GM23338 (cell line): ENCODE data around the gene PSMD3.

Experiments
- CREB1 ChIP-seq: fragments of 250-450 bp; sonication (Bioruptor Pico); IDR thresholded peaks from 2 replicates; pipeline ENCODE4 v1.5.0; 2020; ENCODE audit warnings: low read depth, mild to moderate bottlenecking, moderate library complexity
- CTCF ChIP-seq, 2 experiments: fragments of 200-600 bp in 1 of 2; sonication (generic) in 1 of 2; conservative IDR thresholded peaks; 2 replicates each; pipeline versions ENCODE4 v1.5.1 to v1.6.1; 2016 to 2017; ENCODE audit warnings: antibody characterized with exemption in 2 of 2, low read depth in 2 of 2, mild to moderate bottlenecking in 2 of 2, moderate library complexity in 1 of 2
- ETS1 ChIP-seq: IDR thresholded peaks from 2 replicates; pipeline ENCODE4 v1.6.1; 2016; ENCODE audit warnings: antibody characterized with exemption
- EZH2 ChIP-seq: fragments of 200-600 bp; sonication (generic); IDR thresholded peaks from one replicate; pipeline ENCODE4 v1.8.0; 2017; ENCODE audit warnings: antibody characterized with exemption, mild to moderate bottlenecking, low read depth; ENCODE audit not compliant: unreplicated experiment
- EZH2phosphoT487 ChIP-seq: fragments of 200-600 bp; sonication (generic); IDR thresholded peaks from one replicate; pipeline ENCODE4 v1.8.1; 2018; ENCODE audit warnings: antibody characterized with exemption; ENCODE audit not compliant: unreplicated experiment
- JUNB ChIP-seq: IDR thresholded peaks from one replicate; pipeline ENCODE4 v1.6.1; 2016; ENCODE audit warnings: antibody characterized with exemption; ENCODE audit not compliant: unreplicated experiment
- POLR2AphosphoS5 ChIP-seq: IDR thresholded peaks from 2 replicates; pipeline ENCODE4 v1.6.1; 2016; ENCODE audit warnings: antibody characterized with exemption, low read depth
- REST ChIP-seq: IDR thresholded peaks from one replicate; pipeline ENCODE4 v1.6.1; 2018; ENCODE audit warnings: antibody characterized with exemption; ENCODE audit not compliant: unreplicated experiment
- STAT1 ChIP-seq: IDR thresholded peaks from one replicate; pipeline ENCODE4 v1.6.1; 2016; ENCODE audit warnings: antibody characterized with exemption; ENCODE audit not compliant: unreplicated experiment
- ZNF114 ChIP-seq: fragments of 250-450 bp; sonication (Bioruptor Pico); IDR thresholded peaks from 2 replicates; pipeline ENCODE4 v1.5.0; 2020; ENCODE audit warnings: mild to moderate bottlenecking, moderate library complexity
- ZNF462 ChIP-seq: fragments of 250-450 bp; sonication (Bioruptor Pico); IDR thresholded peaks from 2 replicates; pipeline ENCODE4 v1.5.0; 2020; ENCODE audit warnings: mild to moderate bottlenecking, moderate library complexity

GRCh38 chr17:39933912-39934311 lies 46.7 kb upstream of the PSMD3 start:
- TF ChIP-seq POLR2AphosphoS5 (no peak), EZH2phosphoT487 (no peak), CTCF (conservative IDR thresholded peaks at IDR 0.05; ENCODE audit: low read depth in 2 of 2) (no peak), REST (no peak), JUNB (no peak), EZH2 (no peak), CREB1 (CRISPR knock-in tag) (no peak), ETS1 (no peak), ZNF462 (CRISPR knock-in tag) (no peak), ZNF114 (CRISPR knock-in tag) (no peak), STAT1 (no peak)
